Muscle layer of duodenum (tissue), 2 donors: ENCODE measurements around the gene ZNF813.
"Not testable (repeated sequence)": the region's sequence is repeated elsewhere in the genome, so short reads cannot be mapped to it uniquely, and the experiment has no call there.

Experiments
- H3K27ac ChIP-seq: one replicate; pipeline ENCODE4 v1.7.0; 2013; ENCODE audit warnings: mild to moderate bottlenecking, low read length
- H3K27me3 ChIP-seq: one replicate; pipeline ENCODE4 v1.7.0; 2013; ENCODE audit warnings: low read depth, mild to moderate bottlenecking, control low read depth, low read length
- H3K36me3 ChIP-seq, 2 donors: one replicate each; pipeline ENCODE4 v1.7.0; 2013; ENCODE audit warnings: low read length in 2 of 2, control low read depth in 1 of 2, mild to moderate bottlenecking in 1 of 2; ENCODE audit not compliant: insufficient read depth in 2 of 2, control insufficient read depth in 1 of 2
- H3K4me1 ChIP-seq, 2 donors: one replicate each; pipeline ENCODE4 v1.7.0; 2013; ENCODE audit warnings: low read length in 2 of 2, mild to moderate bottlenecking in 2 of 2, control low read depth in 1 of 2, moderate library complexity in 1 of 2; ENCODE audit not compliant: insufficient read depth in 2 of 2, control insufficient read depth in 1 of 2
- H3K4me3 ChIP-seq, 2 donors: one replicate each; pipeline ENCODE4 v1.7.0; 2013; ENCODE audit warnings: low read length in 2 of 2, low read depth in 1 of 2, mild to moderate bottlenecking in 1 of 2
- H3K9me3 ChIP-seq, 2 donors: one replicate each; pipeline ENCODE4 v1.7.0; 2013; ENCODE audit warnings: low read length in 2 of 2, control low read depth in 1 of 2, mild to moderate bottlenecking in 1 of 2; ENCODE audit not compliant: control insufficient read depth in 1 of 2
- donor health status: healthy.

Gene ZNF813

GRCh38 chr19:53485046-53486004, 17.8 kb downstream of the ZNF813 start:
- H3K9me3 ChIP-seq: peaks cover 15 to 19% of the 10 kb centered on the region in 2 donors
- H3K27me3 ChIP-seq: no peaks in the 10 kb centered on the region
- no peaks in the 10 kb centered on the region for H3K4me1 ChIP-seq
- no peak overlapping the region for H3K4me3 ChIP-seq
- H3K27ac ChIP-seq: no peak overlapping the region
- peaks cover 7 to 60% of the 10 kb centered on the region in 2 donors for H3K36me3 ChIP-seq

DNA sequence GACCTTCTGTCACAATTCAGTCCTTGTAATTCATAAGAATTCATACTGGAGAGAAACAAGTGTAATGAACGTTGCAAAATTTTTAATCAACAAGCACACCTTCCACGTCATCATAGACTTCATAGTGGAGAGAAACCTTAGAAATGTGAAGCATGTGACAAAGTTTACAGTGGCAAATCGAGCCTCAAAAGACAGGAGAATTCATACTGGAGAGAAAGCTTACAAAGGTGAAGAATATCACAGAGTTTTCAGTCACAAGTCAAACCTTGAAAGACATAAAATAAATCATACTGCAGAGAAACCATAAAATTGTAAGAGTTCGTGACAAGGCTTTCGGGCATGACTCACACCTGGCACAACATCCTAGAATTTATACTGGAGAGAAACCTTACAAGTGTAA, 24.6 kb downstream of the ZNF813 start:
- Histone ChIP-seq H3K9me3 (peaks cover 21 to 34% of the 10 kb centered on the region in 2 donors), H3K27ac (no peak overlapping the region), H3K36me3 (peaks cover 17 to 47% of the 10 kb centered on the region in 2 donors), H3K4me3 (no peak overlapping the region), H3K4me1 (no peaks in the 10 kb centered on the region), H3K27me3 (no peaks in the 10 kb centered on the region)

- H3K4me3 ChIP-seq, H3K27me3 ChIP-seq, H3K27ac ChIP-seq, H3K36me3 ChIP-seq, H3K4me1 ChIP-seq: not testable (repeated sequence)
- H3K9me3 ChIP-seq: peaks cover 2 to 18% of the 10 kb centered on the region in 2 donors
These were observed 29.9 kb downstream of the ZNF813 start for GRCh38 chr19:53497311-53498023.

DNA sequence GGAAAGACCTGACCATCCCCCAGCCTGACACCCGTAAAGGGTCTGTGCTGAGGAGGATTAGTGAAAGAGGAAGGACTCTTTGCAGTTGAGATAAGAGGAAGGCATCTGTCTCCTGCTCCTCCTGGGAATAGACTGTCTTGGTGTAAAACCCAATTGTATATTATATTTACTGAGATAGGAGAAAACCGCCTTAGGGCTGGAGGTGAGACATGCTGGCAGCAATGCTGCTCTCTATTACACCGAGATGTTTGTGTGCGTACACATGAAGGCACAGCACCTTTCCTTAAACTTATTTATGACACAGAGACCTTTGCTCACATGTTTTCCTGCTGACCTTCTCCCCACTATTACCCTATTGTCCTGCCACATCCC, 30.5 kb downstream of the ZNF813 start:
- not testable (repeated sequence) for H3K4me3 ChIP-seq, H3K36me3 ChIP-seq, H3K27me3 ChIP-seq, H3K27ac ChIP-seq, H3K4me1 ChIP-seq
- peaks cover 0 to 12% of the 10 kb centered on the region in 2 donors for H3K9me3 ChIP-seq

GRCh38 chr19:53503151-53503550, 35.6 kb downstream of the ZNF813 start:
- H3K4me1 ChIP-seq, H3K36me3 ChIP-seq, H3K27ac ChIP-seq, H3K4me3 ChIP-seq, H3K27me3 ChIP-seq, H3K9me3 ChIP-seq: not testable (repeated sequence)

DNA sequence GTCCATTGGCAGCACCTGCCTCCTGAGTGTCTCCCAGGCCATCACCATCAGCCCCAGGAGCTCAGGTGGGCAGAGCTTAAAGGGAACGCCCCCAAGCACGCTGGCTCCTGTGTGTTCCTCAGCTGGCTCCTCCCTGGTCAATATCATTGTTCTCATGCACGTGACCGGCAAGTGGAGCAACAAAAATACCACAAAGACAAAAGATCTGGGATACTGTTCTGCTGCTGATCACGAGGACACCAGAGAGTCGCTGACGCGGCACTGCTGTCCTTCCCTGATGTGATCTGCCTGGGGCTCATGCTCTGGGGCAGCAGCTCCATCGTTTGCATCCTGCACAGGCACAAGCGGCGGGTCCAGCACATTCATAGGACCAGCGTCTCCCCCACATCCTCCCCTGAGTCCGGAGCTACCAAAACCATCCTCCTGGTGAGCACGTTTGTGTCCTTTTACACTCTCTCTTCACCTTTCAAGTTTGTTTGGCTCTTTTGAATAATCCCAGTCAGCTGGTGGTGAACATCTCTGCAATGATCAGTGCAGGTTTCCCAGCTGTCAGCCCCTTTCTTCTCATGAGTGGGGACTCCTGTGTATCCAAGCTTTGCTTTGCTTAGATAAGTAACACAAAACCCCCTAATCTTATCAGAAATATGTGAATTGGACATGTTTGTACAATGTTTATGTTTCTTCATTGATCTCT, 36.3 kb downstream of the ZNF813 start:
- H3K36me3 ChIP-seq, H3K27ac ChIP-seq, H3K4me1 ChIP-seq, H3K9me3 ChIP-seq, H3K4me3 ChIP-seq, H3K27me3 ChIP-seq: not testable (repeated sequence)

DNA sequence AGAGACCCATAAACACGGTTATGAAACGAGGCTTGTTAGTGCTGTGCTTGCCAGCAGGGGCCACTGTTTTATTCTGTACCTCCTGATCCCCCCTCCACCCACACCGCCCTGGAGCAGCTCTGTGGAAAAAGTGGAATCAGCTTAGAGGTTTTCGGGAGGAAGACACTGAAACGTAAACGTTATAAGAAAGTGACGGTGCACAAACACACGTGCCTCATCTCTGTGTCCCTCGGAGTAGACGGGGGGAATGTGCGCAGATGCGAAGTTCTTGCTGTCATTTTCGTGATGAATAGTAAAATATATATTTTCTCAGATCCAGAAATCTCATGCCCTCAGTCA, 36.8 kb downstream of the ZNF813 start:
- not testable (repeated sequence) for H3K36me3 ChIP-seq, H3K4me1 ChIP-seq, H3K27me3 ChIP-seq, H3K9me3 ChIP-seq, H3K27ac ChIP-seq
- peak overlapping the region in 1 of 2 donors; percentile 42 for H3K4me3 ChIP-seq

GRCh38 chr19:53504885-53505284, 37.4 kb downstream of the ZNF813 start:
- no peaks in the 10 kb centered on the region for H3K9me3 ChIP-seq
- no peaks in the 10 kb centered on the region for H3K27me3 ChIP-seq
- no peak overlapping the region for H3K27ac ChIP-seq
- no peaks in the 10 kb centered on the region for H3K4me1 ChIP-seq
- H3K36me3 ChIP-seq: no peaks in the 10 kb centered on the region
- H3K4me3 ChIP-seq: peak overlapping the region in 1 of 2 donors; percentile 42

- no peak overlapping the region for H3K4me3 ChIP-seq
- no peaks in the 10 kb centered on the region for H3K4me1 ChIP-seq
- H3K27ac ChIP-seq: no peak overlapping the region
- no peaks in the 10 kb centered on the region for H3K9me3 ChIP-seq
- no peaks in the 10 kb centered on the region for H3K27me3 ChIP-seq
- no peaks in the 10 kb centered on the region for H3K36me3 ChIP-seq
These were observed 39.2 kb downstream of the ZNF813 start for GRCh38 chr19:53506728-53507127.

- no peaks in the 10 kb centered on the region for H3K36me3 ChIP-seq
- no peaks in the 10 kb centered on the region for H3K9me3 ChIP-seq
- H3K4me1 ChIP-seq: peaks cover 0 to 3% of the 10 kb centered on the region in 2 donors
- no peaks in the 10 kb centered on the region for H3K27me3 ChIP-seq
- H3K4me3 ChIP-seq: no peak overlapping the region
- H3K27ac ChIP-seq: no peak overlapping the region
These were observed 40.2 kb downstream of the ZNF813 start for GRCh38 chr19:53507523-53508442.
